SK-N-MC (cell line): ENCODE results near the gene ZCCHC24.

ENCODE experiments used
- DNase-seq: peaks from one replicate; pipeline ENCODE4 v3.0.0-alpha.2; 2011; ENCODE audit warnings: low read depth, low spot score
- H3K27ac ChIP-seq: fragments of 200-600 bp; sonication (generic); 2 replicates; pipeline ENCODE4 v1.5.1; 2016; ENCODE audit warnings: mixed run types
- H3K36me3 ChIP-seq: fragments of 200-600 bp; sonication (generic); 2 replicates; pipeline ENCODE4 v1.6.1; 2017; ENCODE audit warnings: antibody characterized with exemption, low read length, mixed read lengths; ENCODE audit not compliant: insufficient read depth
- H3K4me3 ChIP-seq: fragments of 200-600 bp; sonication (generic); 2 replicates; pipeline ENCODE4 v1.5.1; 2016
- H3K9ac ChIP-seq: fragments of 200-600 bp; sonication (generic); 2 replicates; pipeline ENCODE4 v1.8.0; 2017; ENCODE audit warnings: mixed run types, mixed read lengths; ENCODE audit not compliant: insufficient read length
- H3K9me3 ChIP-seq: fragments of 200-600 bp; sonication (generic); 2 replicates; pipeline ENCODE4 v1.6.1; 2017; ENCODE audit warnings: low read depth, mild to moderate bottlenecking, antibody characterized with exemption, low read length, moderate library complexity, mixed read lengths
- EZH2 ChIP-seq: fragments of 200-600 bp; sonication (generic); IDR thresholded peaks from one replicate; pipeline ENCODE4 v1.6.1; 2017; ENCODE audit warnings: antibody characterized with exemption
- FOXP2 ChIP-seq: optimal IDR thresholded peaks from 2 replicates; pipeline ENCODE3; 2011; ENCODE audit warnings: mild to moderate bottlenecking, moderate library complexity; ENCODE audit not compliant: insufficient read depth; ENCODE audit errors: extremely low read length, control extremely low read depth
- POLR2AphosphoS5 ChIP-seq: IDR thresholded peaks from 2 replicates; pipeline ENCODE4 v1.6.1; 2012; ENCODE audit warnings: mild to moderate bottlenecking, low read depth, low read length, borderline replicate concordance

ZCCHC24 gene

GRCh38 chr10:79392020-79392398 lies 53.4 kb downstream of the ZCCHC24 start:
- no peak for TF ChIP-seq FOXP2
- TF ChIP-seq EZH2, result no peak
- no peak for TF ChIP-seq POLR2AphosphoS5
- Histone ChIP-seq H3K36me3 (no peaks in the 10 kb centered on the region), H3K9me3 (no peaks in the 10 kb centered on the region)

GRCh38 chr10:79391231-79392019 lies 54.0 kb downstream of the ZCCHC24 start:
- no peak for DNase-seq
- no peaks in the 10 kb centered on the region for H3K9me3 ChIP-seq
- no peak overlapping the region for H3K9ac ChIP-seq
- TF ChIP-seq EZH2 (no peak), FOXP2 (no peak), POLR2AphosphoS5 (no peak)
- H3K27ac ChIP-seq, result no peak overlapping the region
- H3K36me3 ChIP-seq, result no peaks in the 10 kb centered on the region
- no peak overlapping the region for H3K4me3 ChIP-seq

More at GRCh38 chr10:79392020-79392398, 53.4 kb downstream of the ZCCHC24 start:
- Histone ChIP-seq H3K4me3 (no peak overlapping the region), H3K27ac (no peak overlapping the region), H3K9ac (no peak overlapping the region)
- DNase-seq, result no peak

- Histone ChIP-seq H3K9ac (no peak overlapping the region), H3K4me3 (no peak overlapping the region), H3K9me3 (no peaks in the 10 kb centered on the region), H3K27ac (no peak overlapping the region), H3K36me3 (no peaks in the 10 kb centered on the region)
- TF ChIP-seq FOXP2 (no peak), POLR2AphosphoS5 (no peak), EZH2 (no peak)
- DNase-seq, result no peak
These were observed 54.7 kb downstream of the ZCCHC24 start for GRCh38 chr10:79390551-79391229.

GRCh38 chr10:79390057-79390456 lies 55.4 kb downstream of the ZCCHC24 start:
- no peak overlapping the region for H3K9ac ChIP-seq

GRCh38 chr10:79387974-79388850 lies 57.2 kb downstream of the ZCCHC24 start:
- DNase-seq, result no peak
- Histone ChIP-seq H3K9me3 (no peaks in the 10 kb centered on the region), H3K4me3 (no peak overlapping the region), H3K36me3 (no peaks in the 10 kb centered on the region), H3K27ac (no peak overlapping the region), H3K9ac (no peak overlapping the region)
- no peak for TF ChIP-seq POLR2AphosphoS5
- no peak for TF ChIP-seq FOXP2
- TF ChIP-seq EZH2, result no peak

More at GRCh38 chr10:79390057-79390456, 55.4 kb downstream of the ZCCHC24 start:
- H3K36me3 ChIP-seq, result no peaks in the 10 kb centered on the region
- DNase-seq, result no peak
- TF ChIP-seq FOXP2, result no peak
- no peak for TF ChIP-seq EZH2
- TF ChIP-seq POLR2AphosphoS5, result no peak
- H3K4me3 ChIP-seq, result no peak overlapping the region
- no peaks in the 10 kb centered on the region for H3K9me3 ChIP-seq
- H3K27ac ChIP-seq, result no peak overlapping the region

- Histone ChIP-seq H3K9ac (no peak overlapping the region), H3K4me3 (no peak overlapping the region), H3K9me3 (no peaks in the 10 kb centered on the region), H3K27ac (no peak overlapping the region), H3K36me3 (no peaks in the 10 kb centered on the region)
- no peak for DNase-seq
- no peak for TF ChIP-seq FOXP2
- no peak for TF ChIP-seq EZH2
- no peak for TF ChIP-seq POLR2AphosphoS5
These were observed 57.9 kb downstream of the ZCCHC24 start for GRCh38 chr10:79387466-79387973.

- no peak for DNase-seq
- no peak for TF ChIP-seq EZH2
- TF ChIP-seq POLR2AphosphoS5, result no peak
- no peak for TF ChIP-seq FOXP2
- H3K9ac ChIP-seq, result no peak overlapping the region
These were observed 58.6 kb downstream of the ZCCHC24 start for GRCh38 chr10:79386637-79387465.

More at GRCh38 chr10:79386637-79387465, 58.6 kb downstream of the ZCCHC24 start:
- Histone ChIP-seq H3K4me3 (no peak overlapping the region), H3K9me3 (no peaks in the 10 kb centered on the region), H3K27ac (no peak overlapping the region), H3K36me3 (no peaks in the 10 kb centered on the region)
